Forelimb muscle (tissue), 1 donor: ENCODE results near the gene NSRP1. TPM values are rescaled to one million over a fixed set of nuclear protein-coding genes. Genes with fewer than 3 reads are reported as not detected.
"Not testable (repeated sequence)": the region's sequence is repeated elsewhere in the genome, so short reads cannot be mapped to it uniquely, and the experiment has no call there.

Experiments used
- DNase-seq: peaks from one replicate; pipeline ENCODE4 v3.0.0-alpha.2; 2013; ENCODE audit warnings: low read depth
- polyA plus RNA-seq: library from polyadenylated mRNA; unstranded; fragments of 120-200 nt; gene quantifications from one replicate; pipeline ENCODE4 v1.2.1, GENCODE V29; 2013; ENCODE audit not compliant: insufficient read length

The NSRP1 gene
- polyA plus RNA-seq, 1 donor, result 29.8 TPM

GRCh38 chr17:30186761-30187160, 70.1 kb downstream of the NSRP1 start:
- no peak for DNase-seq

DNA sequence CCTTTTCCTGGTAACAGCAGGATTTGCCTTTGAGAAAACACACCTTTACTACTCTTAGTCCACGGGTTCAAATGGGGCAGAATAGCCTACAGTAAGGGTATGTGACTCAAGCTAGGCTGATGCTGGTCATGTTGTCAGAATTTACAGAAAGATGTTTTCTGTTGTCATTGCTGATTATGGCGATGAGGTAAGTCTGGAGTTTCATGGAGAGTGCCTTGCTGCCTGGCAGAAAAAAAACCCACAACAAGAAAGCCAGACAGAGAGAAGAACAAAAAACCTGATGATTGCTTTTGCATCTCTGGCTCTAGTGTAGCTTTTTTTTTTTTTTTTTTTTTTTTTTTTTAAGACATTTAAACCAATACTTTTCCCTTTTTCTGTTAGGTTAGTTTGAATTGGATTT, 71.0 kb downstream of the NSRP1 start:
- DNase-seq, result no peak

DNA sequence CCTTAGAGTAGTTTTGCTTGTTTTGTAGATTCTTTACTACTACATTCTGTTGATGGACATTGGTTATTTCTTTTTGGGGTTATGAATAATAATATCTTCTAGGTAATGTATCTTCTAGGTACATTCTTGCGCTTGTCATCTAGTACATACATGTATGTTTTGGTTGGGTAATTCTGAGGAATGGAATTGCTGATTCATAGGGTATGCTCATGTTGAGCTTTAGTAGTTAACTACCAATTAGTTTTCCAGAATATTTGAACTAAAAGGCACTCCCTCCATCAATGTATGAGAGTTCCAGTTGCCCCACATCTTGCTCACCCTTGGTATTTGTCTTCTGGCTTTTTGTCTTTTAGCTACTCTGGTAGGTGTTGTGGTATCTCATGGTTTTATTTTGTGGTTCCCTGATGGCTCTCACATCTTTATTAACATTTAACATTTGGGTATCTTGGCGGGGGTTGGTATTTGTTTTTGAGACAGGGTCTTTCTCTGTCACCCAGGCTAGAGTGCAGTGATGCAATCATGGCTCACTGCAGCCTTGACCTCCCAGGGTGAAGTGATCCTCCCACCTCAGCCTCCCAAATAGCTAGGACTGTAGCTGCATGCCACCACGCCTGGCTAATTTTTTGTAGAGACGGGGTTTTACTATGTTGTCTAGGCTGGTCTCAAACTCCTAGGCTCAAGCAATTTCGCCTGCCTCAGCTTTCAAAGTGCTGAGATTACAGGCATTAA, 71.8 kb downstream of the NSRP1 start:
- no peak for DNase-seq

DNA sequence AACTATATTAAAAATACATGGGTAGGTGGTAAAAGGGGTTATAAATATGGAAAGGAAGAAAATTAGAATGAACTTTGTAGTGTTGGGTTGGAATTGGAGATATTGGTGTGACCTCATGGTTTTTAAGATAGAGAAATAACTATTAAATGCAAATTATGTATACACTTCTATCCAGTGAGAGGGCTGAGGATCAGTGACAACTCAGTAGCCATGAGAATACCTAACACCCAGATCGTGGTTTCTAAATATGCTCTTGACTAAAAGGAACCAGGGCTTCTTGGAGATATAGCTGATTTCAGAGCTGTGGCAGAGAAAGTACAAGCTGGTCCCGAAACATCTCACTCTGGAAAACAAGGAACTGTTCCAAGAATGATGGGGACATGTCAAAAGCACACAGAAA, 74.5 kb downstream of the NSRP1 start:
- DNase-seq, result no peak

- DNase-seq, result no peak
Observed at GRCh38 chr17:30196504-30196903, 79.9 kb downstream of the NSRP1 start.

- DNase-seq, result no peak
Observed at GRCh38 chr17:30197416-30197815, 80.8 kb downstream of the NSRP1 start.

- DNase-seq, result no peak
Observed at GRCh38 chr17:30199600-30199999, 83.0 kb downstream of the NSRP1 start.

DNA sequence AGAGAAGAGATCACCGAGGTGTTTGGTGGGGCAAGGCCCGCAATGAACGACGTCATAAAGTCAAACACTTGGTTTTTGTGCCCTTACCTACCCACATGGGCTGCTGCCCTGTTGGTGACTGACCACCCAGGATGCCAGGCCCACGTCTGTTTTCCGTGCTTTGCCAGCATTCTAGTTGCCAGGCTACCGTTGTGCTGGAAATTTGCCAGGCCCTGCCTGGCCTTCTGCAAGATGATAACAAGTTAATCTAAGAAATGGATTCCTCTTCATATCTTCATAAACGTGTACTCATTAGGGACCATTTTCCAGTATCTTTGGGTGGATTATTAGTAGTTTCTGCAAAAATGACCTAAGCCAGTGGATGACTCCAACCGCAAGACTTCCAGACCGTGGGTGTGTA, 83.5 kb downstream of the NSRP1 start:
- no peak for DNase-seq

- DNase-seq, result not testable (repeated sequence)
Observed at GRCh38 chr17:30200656-30201055, 84.0 kb downstream of the NSRP1 start.

DNA sequence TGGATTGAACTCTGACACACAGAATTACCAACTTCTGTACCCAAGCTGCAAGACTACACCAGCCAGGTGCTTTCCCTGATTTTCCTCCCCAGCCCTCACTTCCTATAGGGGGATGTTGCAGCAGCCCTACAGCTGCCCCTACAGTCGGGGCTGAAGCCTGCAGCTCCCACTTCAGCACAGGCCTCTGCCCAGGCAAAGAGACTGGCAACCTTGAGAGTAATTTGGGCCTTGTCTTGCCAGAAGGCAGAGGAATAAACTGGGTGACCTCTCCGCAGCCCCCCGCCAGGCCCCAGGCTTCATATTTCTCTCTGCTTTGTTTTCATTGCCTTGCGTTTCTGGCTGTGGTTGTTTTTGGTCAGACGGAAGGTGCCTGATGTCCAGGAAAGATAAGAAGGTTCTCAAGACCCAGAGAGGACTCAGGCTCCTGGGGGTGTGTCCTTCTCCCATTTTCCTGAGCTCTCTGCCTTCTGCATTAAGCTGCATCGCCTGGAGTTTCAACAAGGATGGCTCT, 86.9 kb downstream of the NSRP1 start:
- DNase-seq, result no peak

GRCh38 chr17:30207655-30208054, 91.0 kb downstream of the NSRP1 start:
- DNase-seq, result no peak

DNA sequence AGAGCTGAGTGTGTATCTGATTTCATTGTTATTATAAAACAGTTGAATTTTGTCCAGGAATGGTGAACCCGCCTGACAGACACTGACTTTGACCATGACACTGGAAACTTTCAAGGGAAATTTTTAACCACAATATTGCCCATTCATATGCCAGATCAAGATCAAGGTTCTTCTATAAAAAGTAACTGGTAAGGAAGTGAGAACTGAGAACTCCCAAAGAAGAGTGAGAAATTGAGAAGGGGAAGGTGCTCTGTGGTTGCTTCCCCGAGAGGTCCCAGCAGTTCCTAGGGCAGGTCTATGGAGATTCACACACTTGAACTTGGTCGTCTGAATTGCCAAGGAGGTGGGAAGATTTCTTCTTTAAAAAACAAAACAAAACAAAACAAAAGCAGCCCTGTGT, 91.6 kb downstream of the NSRP1 start:
- no peak for DNase-seq

- DNase-seq, result no peak
Observed at GRCh38 chr17:30209930-30210329, 93.3 kb downstream of the NSRP1 start.

- DNase-seq, result no peak
Observed at GRCh38 chr17:30210366-30210765, 93.8 kb downstream of the NSRP1 start.

DNA sequence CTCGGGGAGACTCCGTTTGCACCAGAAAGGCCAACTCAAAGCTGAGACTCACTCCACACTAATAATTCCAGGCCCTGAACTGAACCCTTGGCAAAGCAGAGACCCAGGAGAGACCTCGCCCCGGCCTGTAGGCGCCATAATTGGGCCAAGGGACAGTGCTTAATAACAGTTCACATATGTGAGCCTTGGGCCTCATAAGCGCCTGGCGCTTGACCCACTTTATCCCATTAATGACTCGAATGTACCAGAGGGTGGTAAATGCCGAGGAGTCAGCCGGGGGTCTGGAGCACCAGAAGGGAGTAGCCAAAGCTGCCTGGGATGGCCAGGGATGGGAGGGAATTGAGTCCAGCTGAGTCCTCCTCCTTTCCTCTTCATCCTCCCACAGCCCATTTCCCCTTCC, 94.3 kb downstream of the NSRP1 start:
- no peak for DNase-seq

DNA sequence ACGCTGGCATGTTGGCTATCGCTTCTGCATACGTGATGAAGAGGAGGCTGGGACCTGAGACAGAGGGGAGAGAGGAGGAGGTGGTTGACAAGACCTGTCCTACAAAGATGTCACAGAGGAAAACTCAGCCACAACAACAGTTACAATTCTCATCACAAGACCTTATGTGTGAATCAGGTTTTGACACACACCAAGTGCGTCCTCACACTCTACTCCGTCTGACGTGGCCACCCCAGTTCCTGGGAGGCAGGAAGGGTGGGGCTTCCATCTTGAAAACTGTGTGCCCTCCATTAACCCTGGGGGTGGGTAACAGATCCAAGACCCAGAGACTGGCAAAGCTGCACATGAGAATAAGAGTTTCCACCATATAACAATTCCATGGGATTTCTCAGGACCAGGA, 94.8 kb downstream of the NSRP1 start:
- no peak for DNase-seq

GRCh38 chr17:30212750-30213149, 96.1 kb downstream of the NSRP1 start:
- DNase-seq, result no peak

- no peak for DNase-seq
Observed at GRCh38 chr17:30217054-30217453, 100.4 kb downstream of the NSRP1 start.

GRCh38 chr17:30217746-30218245, 101.2 kb downstream of the NSRP1 start:
- no peak for DNase-seq

- no peak for DNase-seq
Observed at GRCh38 chr17:30218799-30219198, 102.2 kb downstream of the NSRP1 start.

- no peak for DNase-seq
Observed at GRCh38 chr17:30219315-30219714, 102.7 kb downstream of the NSRP1 start.

GRCh38 chr17:30219833-30220232, 103.2 kb downstream of the NSRP1 start:
- no peak for DNase-seq

DNA sequence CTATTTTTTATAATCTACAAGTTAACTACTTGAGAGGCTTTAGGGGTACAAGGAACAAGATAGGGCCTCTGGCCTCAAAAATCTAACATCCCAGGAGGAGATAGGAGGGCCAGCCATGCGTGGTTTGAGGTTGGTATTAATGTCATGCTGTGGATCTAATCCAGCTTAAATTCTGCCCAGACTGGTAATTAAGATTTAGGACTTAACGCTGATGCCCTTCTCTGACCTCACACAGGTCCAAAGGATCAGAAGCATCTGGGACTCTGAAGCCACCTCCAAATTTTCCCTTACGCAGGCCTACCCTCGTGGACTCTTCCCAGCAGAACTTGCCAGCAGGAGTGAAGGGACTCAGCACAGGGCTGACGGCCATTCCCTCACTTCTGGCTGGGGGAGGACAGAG, 103.8 kb downstream of the NSRP1 start:
- no peak for DNase-seq

DNA sequence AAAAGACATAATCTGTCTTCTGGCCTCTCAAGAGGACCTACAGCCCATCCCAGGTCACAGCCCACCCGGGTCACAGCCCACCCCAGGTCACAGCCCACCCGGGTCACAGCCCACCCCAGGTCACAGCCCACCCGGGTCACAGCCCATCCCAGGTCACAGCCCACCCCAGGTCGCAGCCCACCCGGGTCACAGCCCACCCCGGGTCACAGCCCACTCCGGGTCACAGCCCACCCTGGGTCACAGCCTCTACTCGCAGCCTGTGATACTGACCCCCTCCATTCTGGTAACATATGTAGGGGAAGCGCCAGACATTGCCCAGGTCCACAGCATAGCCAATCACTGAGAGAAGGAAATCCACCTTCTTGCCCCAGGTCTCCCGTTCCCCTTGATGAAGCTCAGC, 104.7 kb downstream of the NSRP1 start:
- no peak for DNase-seq
